ENCODE measurements around the gene LRRD1.

DNA sequence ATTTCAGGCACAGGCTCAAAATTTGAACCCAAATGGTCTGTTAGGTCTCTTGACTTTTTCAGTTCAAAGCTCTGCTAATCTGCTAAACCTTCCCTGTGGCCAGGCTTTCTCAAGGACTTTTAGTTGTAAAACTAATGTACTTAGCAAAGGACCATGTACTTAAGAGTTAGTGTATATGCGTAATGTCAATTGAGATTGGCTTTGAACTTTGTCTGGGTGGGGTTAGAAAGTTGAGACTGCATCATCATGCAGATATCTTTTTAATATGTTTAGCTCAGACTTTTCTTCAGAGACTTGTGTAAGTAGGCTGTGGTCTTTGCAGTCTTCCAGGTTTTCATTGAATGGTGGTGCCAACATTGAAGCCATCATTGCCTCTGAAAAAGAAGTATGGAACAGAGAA lies 78.4 kb downstream of the LRRD1 start:
- no peak for TF ChIP-seq RNF2 (IDR thresholded peaks at IDR 0.05)
- TF ChIP-seq SMARCC2 (IDR thresholded peaks at IDR 0.05; ENCODE audit: low read depth), result no peak
- TF ChIP-seq EZH2 (IDR thresholded peaks at IDR 0.05; ENCODE audit: borderline replicate concordance, low read depth, low read length), result no peak
- no peak for TF ChIP-seq PTRF (tag; IDR thresholded peaks at IDR 0.05)
- TF ChIP-seq, protein P1, sequence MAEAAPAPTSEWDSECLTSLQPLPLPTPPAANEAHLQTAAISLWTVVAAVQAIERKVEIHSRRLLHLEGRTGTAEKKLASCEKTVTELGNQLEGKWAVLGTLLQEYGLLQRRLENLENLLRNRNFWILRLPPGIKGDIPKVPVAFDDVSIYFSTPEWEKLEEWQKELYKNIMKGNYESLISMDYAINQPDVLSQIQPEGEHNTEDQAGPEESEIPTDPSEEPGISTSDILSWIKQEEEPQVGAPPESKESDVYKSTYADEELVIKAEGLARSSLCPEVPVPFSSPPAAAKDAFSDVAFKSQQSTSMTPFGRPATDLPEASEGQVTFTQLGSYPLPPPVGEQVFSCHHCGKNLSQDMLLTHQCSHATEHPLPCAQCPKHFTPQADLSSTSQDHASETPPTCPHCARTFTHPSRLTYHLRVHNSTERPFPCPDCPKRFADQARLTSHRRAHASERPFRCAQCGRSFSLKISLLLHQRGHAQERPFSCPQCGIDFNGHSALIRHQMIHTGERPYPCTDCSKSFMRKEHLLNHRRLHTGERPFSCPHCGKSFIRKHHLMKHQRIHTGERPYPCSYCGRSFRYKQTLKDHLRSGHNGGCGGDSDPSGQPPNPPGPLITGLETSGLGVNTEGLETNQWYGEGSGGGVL (CRISPR knock-in tag; IDR thresholded peaks at IDR 0.05), result no peak
- TF ChIP-seq TCFL5 (CRISPR knock-in tag; conservative IDR thresholded peaks at IDR 0.05), result no peak
- TF ChIP-seq, protein P2, sequence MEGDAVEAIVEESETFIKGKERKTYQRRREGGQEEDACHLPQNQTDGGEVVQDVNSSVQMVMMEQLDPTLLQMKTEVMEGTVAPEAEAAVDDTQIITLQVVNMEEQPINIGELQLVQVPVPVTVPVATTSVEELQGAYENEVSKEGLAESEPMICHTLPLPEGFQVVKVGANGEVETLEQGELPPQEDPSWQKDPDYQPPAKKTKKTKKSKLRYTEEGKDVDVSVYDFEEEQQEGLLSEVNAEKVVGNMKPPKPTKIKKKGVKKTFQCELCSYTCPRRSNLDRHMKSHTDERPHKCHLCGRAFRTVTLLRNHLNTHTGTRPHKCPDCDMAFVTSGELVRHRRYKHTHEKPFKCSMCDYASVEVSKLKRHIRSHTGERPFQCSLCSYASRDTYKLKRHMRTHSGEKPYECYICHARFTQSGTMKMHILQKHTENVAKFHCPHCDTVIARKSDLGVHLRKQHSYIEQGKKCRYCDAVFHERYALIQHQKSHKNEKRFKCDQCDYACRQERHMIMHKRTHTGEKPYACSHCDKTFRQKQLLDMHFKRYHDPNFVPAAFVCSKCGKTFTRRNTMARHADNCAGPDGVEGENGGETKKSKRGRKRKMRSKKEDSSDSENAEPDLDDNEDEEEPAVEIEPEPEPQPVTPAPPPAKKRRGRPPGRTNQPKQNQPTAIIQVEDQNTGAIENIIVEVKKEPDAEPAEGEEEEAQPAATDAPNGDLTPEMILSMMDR (IDR thresholded peaks at IDR 0.05 in 2 of 3, conservative IDR thresholded peaks at IDR 0.05 in 1 of 3; ENCODE audit: insufficient read depth in 2 of 3, low read depth in 1 of 3, low read length in 3 of 3), result no peak
- no peak for TF ChIP-seq NFXL1 (CRISPR knock-in tag; IDR thresholded peaks at IDR 0.05)

All from K562 (cell line).